Liver (tissue), 9 donors: ENCODE results near the gene NOP14. TPM values are rescaled to one million over a fixed set of nuclear protein-coding genes. Genes with fewer than 3 reads are reported as not detected.

Source experiments
- DNase-seq: peaks from one replicate; pipeline ENCODE4 v3.0.0-alpha.2; 2017; ENCODE audit warnings: low spot score
- H3K27ac ChIP-seq, 2 donors: one replicate each; pipeline ENCODE4 v1.7.0; 2013; ENCODE audit warnings: inconsistent platforms in 2 of 2, low read length in 2 of 2, control low read depth in 1 of 2, low read depth in 1 of 2, mild to moderate bottlenecking in 1 of 2
- H3K27me3 ChIP-seq, 4 donors: one replicate each; pipeline versions ENCODE4 v1.6.1 to v1.7.0; 2013; ENCODE audit warnings: low read length in 3 of 4, inconsistent platforms in 1 of 4, mild to moderate bottlenecking in 1 of 4, moderate library complexity in 1 of 4; ENCODE audit not compliant: control insufficient read depth in 4 of 4, insufficient read depth in 4 of 4
- H3K36me3 ChIP-seq, 4 donors: one replicate each; pipeline versions ENCODE4 v1.6.1 to v1.7.0; 2013; ENCODE audit warnings: low read length in 3 of 4, mild to moderate bottlenecking in 3 of 4, low read depth in 1 of 4, moderate library complexity in 1 of 4; ENCODE audit not compliant: control insufficient read depth in 4 of 4, insufficient read depth in 3 of 4
- H3K4me1 ChIP-seq, 4 donors: one replicate each; pipeline versions ENCODE4 v1.6.1 to v1.7.0; 2013; ENCODE audit warnings: low read length in 3 of 4, mild to moderate bottlenecking in 3 of 4, moderate library complexity in 1 of 4; ENCODE audit not compliant: control insufficient read depth in 4 of 4, insufficient read depth in 4 of 4
- H3K4me3 ChIP-seq, 3 donors: one replicate each; pipeline versions ENCODE4 v1.6.1 to v1.7.0; 2013; ENCODE audit warnings: low read length in 3 of 3, control low read depth in 1 of 3, low read depth in 1 of 3, mild to moderate bottlenecking in 1 of 3
- H3K9ac ChIP-seq, 2 donors: one replicate each; pipeline ENCODE4 v1.7.0; 2013; ENCODE audit warnings: low read length in 2 of 2, mild to moderate bottlenecking in 2 of 2, moderate library complexity in 2 of 2, control low read depth in 1 of 2, low read depth in 1 of 2
- H3K9me3 ChIP-seq, 4 donors: one replicate each; pipeline versions ENCODE4 v1.6.1 to v1.7.0; 2013; ENCODE audit warnings: low read length in 3 of 4; ENCODE audit not compliant: control insufficient read depth in 4 of 4
- EGR1 ChIP-seq, 2 donors: IDR thresholded peaks; 2 replicates each; pipeline ENCODE4 v1.6.1; 2016 to 2018; ENCODE audit warnings: antibody characterized with exemption in 2 of 2, low read depth in 2 of 2
- FOXA1 ChIP-seq: IDR thresholded peaks from 2 replicates; pipeline ENCODE4 v1.6.1; 2016; ENCODE audit warnings: antibody characterized with exemption
- FOXA2 ChIP-seq: IDR thresholded peaks from 2 replicates; pipeline ENCODE4 v1.6.1; 2016; ENCODE audit warnings: antibody characterized with exemption
- GABPA ChIP-seq, 2 donors: IDR thresholded peaks in 1 of 2; conservative IDR thresholded peaks in 1 of 2; 2 replicates each; pipeline ENCODE4 v1.6.1; 2016; ENCODE audit warnings: antibody characterized with exemption in 2 of 2, mild to moderate bottlenecking in 1 of 2, moderate library complexity in 1 of 2
- HNF4A ChIP-seq, 2 donors: conservative IDR thresholded peaks; 2 replicates each; pipeline ENCODE4 v1.6.1; 2016; ENCODE audit warnings: antibody characterized with exemption in 2 of 2, mild to moderate bottlenecking in 2 of 2
- HNF4G ChIP-seq: IDR thresholded peaks from 2 replicates; pipeline ENCODE4 v1.6.1; 2016; ENCODE audit warnings: antibody characterized with exemption
- JUND ChIP-seq, 2 donors: IDR thresholded peaks; 2 replicates each; pipeline ENCODE4 v1.6.1; 2016; ENCODE audit warnings: antibody characterized with exemption in 2 of 2
- NR2F2 ChIP-seq: IDR thresholded peaks from 2 replicates; pipeline ENCODE4 v1.6.1; 2016; ENCODE audit warnings: antibody characterized with exemption
- RAD21 ChIP-seq, 2 donors: IDR thresholded peaks; 2 replicates each; pipeline ENCODE4 v1.6.1; 2016; ENCODE audit warnings: antibody characterized with exemption in 2 of 2, mild to moderate bottlenecking in 2 of 2
- RXRA ChIP-seq, 2 donors: IDR thresholded peaks; 2 replicates each; pipeline ENCODE4 v1.6.1; 2017 to 2018; ENCODE audit warnings: antibody characterized with exemption in 2 of 2, mild to moderate bottlenecking in 1 of 2
- SP1 ChIP-seq: IDR thresholded peaks from 2 replicates; pipeline ENCODE4 v1.6.1; 2018; ENCODE audit warnings: antibody characterized with exemption, mild to moderate bottlenecking
- TAF1 ChIP-seq: conservative IDR thresholded peaks from 2 replicates; pipeline ENCODE4 v1.6.1; 2016; ENCODE audit warnings: antibody characterized with exemption, mild to moderate bottlenecking
- YY1 ChIP-seq: IDR thresholded peaks from 2 replicates; pipeline ENCODE4 v1.6.1; 2016; ENCODE audit warnings: antibody characterized with exemption, mild to moderate bottlenecking
- WGBS: extraction: QIAGEN DNeasy Blood & Tissue Kit; methylation state at CpG from one replicate; pipeline ENCODE4 v1.1.7; 2013; 5-methylcytosine and 5-hydroxymethylcytosine counted together
- polyA plus RNA-seq, 2 donors: library from polyadenylated mRNA; stranded (reverse) in 1 of 2; unstranded in 1 of 2; fragments of 200-250 nt in 1 of 2; fragments of >200 nt in 1 of 2; fragmentation: Nextera tagmentation in 1 of 2; extraction: Ambion mirVana in 1 of 2; gene quantifications; one replicate each; pipeline versions ENCODE4 v1.2.1 to v1.2.3, GENCODE V29; 2013 to 2015
- total RNA-seq, 2 donors: library from RNA; depleted of rRNA; stranded (reverse); fragments of >200 nt; gene quantifications; one replicate each; pipeline ENCODE4 v1.2.3, GENCODE V29; 2014
- TF ChIP-seq, protein P1 (sequence below): fragments of 150-350 bp; IDR thresholded peaks from 2 replicates; pipeline ENCODE4 v1.5.1; 2017; ENCODE audit warnings: improper control_type of control experiment, low read depth, low read length; ENCODE audit not compliant: missing input control
- TF ChIP-seq, protein P2 (sequence below): IDR thresholded peaks from 2 replicates; pipeline ENCODE4 v1.6.1; 2016; ENCODE audit warnings: antibody characterized with exemption, mild to moderate bottlenecking
- TF ChIP-seq, protein P3 (sequence below): IDR thresholded peaks from 2 replicates; pipeline ENCODE4 v1.6.1; 2016; ENCODE audit warnings: antibody characterized with exemption
- TF ChIP-seq, protein P4 (sequence below): IDR thresholded peaks from 2 replicates; pipeline ENCODE4 v1.6.1; 2016; ENCODE audit warnings: antibody characterized with exemption
- TF ChIP-seq, protein P5 (sequence below): IDR thresholded peaks from 2 replicates; pipeline ENCODE4 v1.6.1; 2016; ENCODE audit warnings: antibody characterized with exemption
- donor health status: healthy.
- donor health status: healthy.
- donor health status: healthy.
- donor health status: healthy.
- donor health status: healthy.

NOP14 gene
- total and polyA plus RNA-seq, 4 donors: 10.5 to 22.9 (median 14.4) TPM

DNA sequence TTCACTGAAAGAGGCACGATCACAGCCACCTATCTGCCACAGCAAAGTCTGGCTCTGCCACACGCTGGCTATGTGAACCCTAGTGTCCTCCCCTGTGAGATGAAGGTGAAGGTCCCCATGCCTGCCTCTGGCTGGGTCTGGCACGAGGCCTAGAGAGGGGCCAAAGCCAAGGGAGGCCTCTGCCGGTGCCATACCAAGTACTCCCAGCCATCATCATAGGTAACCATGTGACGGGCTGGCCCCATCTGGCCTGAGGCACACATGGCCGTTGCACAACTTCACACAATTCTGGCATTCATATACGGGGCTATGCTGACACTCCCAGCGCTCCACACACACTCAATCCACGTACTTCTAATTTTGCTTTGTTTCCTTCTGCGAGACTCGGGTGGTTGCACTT, 15.3 kb downstream of the NOP14 start:
- 43% methylated on average over 11 of the region's 11 CpGs for WGBS
- Histone ChIP-seq H3K9ac (no peak overlapping the region), H3K27ac (peak overlapping the region; percentile 49 to 58), H3K9me3 (no peaks in the 10 kb centered on the region), H3K36me3 (peaks cover 14 to 60% (median 38%) of the 10 kb centered on the region in 4 donors), H3K27me3 (no peaks in the 10 kb centered on the region), H3K4me3 (no peak overlapping the region), H3K4me1 (peaks cover 10 to 36% (median 28%) of the 10 kb centered on the region in 4 donors)
- DNase-seq: no peak
- TF ChIP-seq FOXA1 (no peak), SP1 (peak; percentile 52), YY1 (peak; percentile 62), TAF1 (no peak), NR2F2 (no peak), HNF4A (conservative IDR thresholded peaks at IDR 0.05) (peak; percentile 70 to 75), HNF4G (no peak), FOXA2 (no peak), EGR1 (IDR thresholded peaks at IDR 0.05; ENCODE audit: low read depth in 2 of 2) (no peak), JUND (IDR thresholded peaks at IDR 0.05) (no peak), RAD21 (IDR thresholded peaks at IDR 0.05) (no peak), GABPA (IDR thresholded peaks at IDR 0.05 in 1 of 2, conservative IDR thresholded peaks at IDR 0.05 in 1 of 2) (no peak), RXRA (IDR thresholded peaks at IDR 0.05) (peak; percentile 79 to 84)
- TF ChIP-seq, protein P1, sequence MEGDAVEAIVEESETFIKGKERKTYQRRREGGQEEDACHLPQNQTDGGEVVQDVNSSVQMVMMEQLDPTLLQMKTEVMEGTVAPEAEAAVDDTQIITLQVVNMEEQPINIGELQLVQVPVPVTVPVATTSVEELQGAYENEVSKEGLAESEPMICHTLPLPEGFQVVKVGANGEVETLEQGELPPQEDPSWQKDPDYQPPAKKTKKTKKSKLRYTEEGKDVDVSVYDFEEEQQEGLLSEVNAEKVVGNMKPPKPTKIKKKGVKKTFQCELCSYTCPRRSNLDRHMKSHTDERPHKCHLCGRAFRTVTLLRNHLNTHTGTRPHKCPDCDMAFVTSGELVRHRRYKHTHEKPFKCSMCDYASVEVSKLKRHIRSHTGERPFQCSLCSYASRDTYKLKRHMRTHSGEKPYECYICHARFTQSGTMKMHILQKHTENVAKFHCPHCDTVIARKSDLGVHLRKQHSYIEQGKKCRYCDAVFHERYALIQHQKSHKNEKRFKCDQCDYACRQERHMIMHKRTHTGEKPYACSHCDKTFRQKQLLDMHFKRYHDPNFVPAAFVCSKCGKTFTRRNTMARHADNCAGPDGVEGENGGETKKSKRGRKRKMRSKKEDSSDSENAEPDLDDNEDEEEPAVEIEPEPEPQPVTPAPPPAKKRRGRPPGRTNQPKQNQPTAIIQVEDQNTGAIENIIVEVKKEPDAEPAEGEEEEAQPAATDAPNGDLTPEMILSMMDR: no peak
- TF ChIP-seq, protein P2, sequence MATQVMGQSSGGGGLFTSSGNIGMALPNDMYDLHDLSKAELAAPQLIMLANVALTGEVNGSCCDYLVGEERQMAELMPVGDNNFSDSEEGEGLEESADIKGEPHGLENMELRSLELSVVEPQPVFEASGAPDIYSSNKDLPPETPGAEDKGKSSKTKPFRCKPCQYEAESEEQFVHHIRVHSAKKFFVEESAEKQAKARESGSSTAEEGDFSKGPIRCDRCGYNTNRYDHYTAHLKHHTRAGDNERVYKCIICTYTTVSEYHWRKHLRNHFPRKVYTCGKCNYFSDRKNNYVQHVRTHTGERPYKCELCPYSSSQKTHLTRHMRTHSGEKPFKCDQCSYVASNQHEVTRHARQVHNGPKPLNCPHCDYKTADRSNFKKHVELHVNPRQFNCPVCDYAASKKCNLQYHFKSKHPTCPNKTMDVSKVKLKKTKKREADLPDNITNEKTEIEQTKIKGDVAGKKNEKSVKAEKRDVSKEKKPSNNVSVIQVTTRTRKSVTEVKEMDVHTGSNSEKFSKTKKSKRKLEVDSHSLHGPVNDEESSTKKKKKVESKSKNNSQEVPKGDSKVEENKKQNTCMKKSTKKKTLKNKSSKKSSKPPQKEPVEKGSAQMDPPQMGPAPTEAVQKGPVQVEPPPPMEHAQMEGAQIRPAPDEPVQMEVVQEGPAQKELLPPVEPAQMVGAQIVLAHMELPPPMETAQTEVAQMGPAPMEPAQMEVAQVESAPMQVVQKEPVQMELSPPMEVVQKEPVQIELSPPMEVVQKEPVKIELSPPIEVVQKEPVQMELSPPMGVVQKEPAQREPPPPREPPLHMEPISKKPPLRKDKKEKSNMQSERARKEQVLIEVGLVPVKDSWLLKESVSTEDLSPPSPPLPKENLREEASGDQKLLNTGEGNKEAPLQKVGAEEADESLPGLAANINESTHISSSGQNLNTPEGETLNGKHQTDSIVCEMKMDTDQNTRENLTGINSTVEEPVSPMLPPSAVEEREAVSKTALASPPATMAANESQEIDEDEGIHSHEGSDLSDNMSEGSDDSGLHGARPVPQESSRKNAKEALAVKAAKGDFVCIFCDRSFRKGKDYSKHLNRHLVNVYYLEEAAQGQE: no peak
- TF ChIP-seq, protein P3, sequence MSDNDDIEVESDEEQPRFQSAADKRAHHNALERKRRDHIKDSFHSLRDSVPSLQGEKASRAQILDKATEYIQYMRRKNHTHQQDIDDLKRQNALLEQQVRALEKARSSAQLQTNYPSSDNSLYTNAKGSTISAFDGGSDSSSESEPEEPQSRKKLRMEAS: no peak
- TF ChIP-seq, protein P4, sequence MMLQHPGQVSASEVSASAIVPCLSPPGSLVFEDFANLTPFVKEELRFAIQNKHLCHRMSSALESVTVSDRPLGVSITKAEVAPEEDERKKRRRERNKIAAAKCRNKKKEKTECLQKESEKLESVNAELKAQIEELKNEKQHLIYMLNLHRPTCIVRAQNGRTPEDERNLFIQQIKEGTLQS: no peak
- TF ChIP-seq, protein P5, sequence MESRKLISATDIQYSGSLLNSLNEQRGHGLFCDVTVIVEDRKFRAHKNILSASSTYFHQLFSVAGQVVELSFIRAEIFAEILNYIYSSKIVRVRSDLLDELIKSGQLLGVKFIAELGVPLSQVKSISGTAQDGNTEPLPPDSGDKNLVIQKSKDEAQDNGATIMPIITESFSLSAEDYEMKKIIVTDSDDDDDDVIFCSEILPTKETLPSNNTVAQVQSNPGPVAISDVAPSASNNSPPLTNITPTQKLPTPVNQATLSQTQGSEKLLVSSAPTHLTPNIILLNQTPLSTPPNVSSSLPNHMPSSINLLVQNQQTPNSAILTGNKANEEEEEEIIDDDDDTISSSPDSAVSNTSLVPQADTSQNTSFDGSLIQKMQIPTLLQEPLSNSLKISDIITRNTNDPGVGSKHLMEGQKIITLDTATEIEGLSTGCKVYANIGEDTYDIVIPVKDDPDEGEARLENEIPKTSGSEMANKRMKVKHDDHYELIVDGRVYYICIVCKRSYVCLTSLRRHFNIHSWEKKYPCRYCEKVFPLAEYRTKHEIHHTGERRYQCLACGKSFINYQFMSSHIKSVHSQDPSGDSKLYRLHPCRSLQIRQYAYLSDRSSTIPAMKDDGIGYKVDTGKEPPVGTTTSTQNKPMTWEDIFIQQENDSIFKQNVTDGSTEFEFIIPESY: no peak
